Esophagus muscularis mucosa (tissue), 4 donors: Measurements from ENCODE around the gene B4GALT6. TPM values are rescaled to one million over a fixed set of nuclear protein-coding genes. Genes with fewer than 3 reads are reported as not detected.

Experiments used
- DNase-seq: peaks from one replicate; pipeline ENCODE4 v3.0.0-alpha.2; 2017; ENCODE audit errors: extremely low spot score
- H3K27ac ChIP-seq, 4 donors: fragments of 200-600 bp; sonication (generic); replicated peaks in 1 of 4; 1 replicate in 3 of 4; 2 replicates in 1 of 4; pipeline ENCODE4 v1.5.1; 2016 to 2019; ENCODE audit warnings: mild to moderate bottlenecking in 1 of 4
- H3K27me3 ChIP-seq, 4 donors: fragments of 200-600 bp; sonication (generic); one replicate each; pipeline versions ENCODE4 v1.5.1 to v1.6.0; 2016 to 2019
- H3K36me3 ChIP-seq, 4 donors: fragments of 200-600 bp; sonication (generic); one replicate each; pipeline ENCODE4 v1.5.1; 2016 to 2019
- H3K4me1 ChIP-seq, 4 donors: fragments of 200-600 bp; sonication (generic); one replicate each; pipeline ENCODE4 v1.5.1; 2016 to 2019
- H3K4me3 ChIP-seq, 4 donors: fragments of 200-600 bp; sonication (generic); 1 replicate in 2 of 4; 2 replicates in 2 of 4; pipeline ENCODE4 v1.5.1; 2016 to 2019; ENCODE audit warnings: mild to moderate bottlenecking in 4 of 4, moderate library complexity in 1 of 4
- H3K9me3 ChIP-seq, 4 donors: fragments of 200-600 bp; sonication (generic); 1 replicate in 3 of 4; 2 replicates in 1 of 4; pipeline ENCODE4 v1.5.1; 2016 to 2019
- CTCF ChIP-seq, 3 experiments: fragments of 200-600 bp in 2 of 3; fragments of 450-650 bp in 1 of 3; sonication (generic) in 2 of 3; IDR thresholded peaks; one replicate each; pipeline ENCODE4 v1.5.1; 2017 to 2019; ENCODE audit warnings: antibody characterized with exemption in 3 of 3, mild to moderate bottlenecking in 2 of 3, moderate library complexity in 1 of 3
- EP300 ChIP-seq: sonication (generic); formaldehyde crosslinking; IDR thresholded peaks from one replicate; pipeline ENCODE4 v1.6.1; 2017; ENCODE audit warnings: antibody characterized with exemption
- POLR2A ChIP-seq: fragments of 450-650 bp; IDR thresholded peaks from one replicate; pipeline ENCODE4 v1.6.1; 2017; ENCODE audit warnings: antibody characterized with exemption, moderate library complexity, mild to moderate bottlenecking, low read depth
- POLR2AphosphoS5 ChIP-seq, 2 donors: sonication (generic); formaldehyde crosslinking; IDR thresholded peaks; one replicate each; pipeline ENCODE4 v1.6.1; 2017; ENCODE audit warnings: antibody characterized with exemption in 2 of 2
- WGBS: methylation state at CpG from one replicate; pipeline ENCODE4 v1.1.5; 2018; 5-methylcytosine and 5-hydroxymethylcytosine counted together
- intact Hi-C: fragments of 100-400 bp; cut with DNase I; formaldehyde crosslinking; loops from one replicate; pipeline ENCODE4 v1.15.1; 2023
- total RNA-seq, 4 donors: library from RNA; depleted of rRNA; stranded (reverse); fragments of >200 nt; gene quantifications; one replicate each; pipeline versions ENCODE4 v1.1.0 to v1.2.1, GENCODE V29; 2016

The B4GALT6 gene
- total RNA-seq, 4 donors from 2014 or later: 4.5 to 12.0 (median 8.0) TPM

DNA sequence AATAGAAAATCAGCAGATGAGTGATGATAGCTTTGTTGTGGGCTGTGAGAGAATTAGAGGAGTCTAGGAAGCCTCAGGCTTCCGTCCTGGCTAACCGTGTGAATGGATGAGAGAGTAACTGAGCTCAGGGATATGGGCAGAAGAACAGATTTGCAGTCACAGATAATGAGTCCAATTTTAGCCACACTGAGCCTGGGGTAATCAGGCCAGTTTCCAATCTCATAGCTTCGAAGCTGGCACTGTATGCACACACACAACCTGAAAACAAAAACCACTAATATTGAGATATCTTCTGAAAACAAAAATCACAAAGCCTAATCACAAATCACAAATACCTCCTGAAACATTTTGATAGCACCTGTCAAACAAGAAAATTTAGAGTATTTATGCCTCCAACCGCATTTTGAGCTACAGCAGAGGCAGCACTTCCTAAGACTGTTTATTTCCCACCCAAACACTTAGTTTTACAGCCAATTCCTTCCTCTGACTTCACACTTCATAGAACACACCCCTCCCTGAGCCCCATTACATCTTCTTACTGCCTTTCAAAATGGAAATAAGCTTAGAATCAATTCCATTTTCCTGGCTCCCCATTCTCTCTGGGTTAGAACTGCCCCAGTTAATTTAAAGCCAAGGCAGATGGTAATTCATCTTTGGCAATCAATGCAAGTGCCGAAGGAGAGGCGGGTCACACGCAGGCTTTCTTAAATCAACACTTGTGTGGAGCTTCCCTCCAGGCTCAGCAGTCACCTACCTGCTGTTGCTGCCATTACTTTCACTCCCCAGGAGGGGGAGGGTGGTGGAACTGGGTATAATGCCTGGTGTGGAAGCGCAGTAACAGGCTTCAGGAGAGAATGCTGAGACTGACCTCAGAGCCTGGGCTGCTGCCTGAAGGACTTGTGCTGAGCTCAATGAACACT is 73.8 kb downstream of the B4GALT6 start:
- H3K4me1 ChIP-seq: peaks cover 0 to 11% (median 0%) of the 10 kb centered on the region in 4 donors
- 57% methylated on average over 7 of the region's 8 CpGs for WGBS
- no peaks in the 10 kb centered on the region for H3K36me3 ChIP-seq
- no peaks in the 10 kb centered on the region for H3K27me3 ChIP-seq
- H3K27ac ChIP-seq: no peak overlapping the region
- TF ChIP-seq POLR2AphosphoS5 (IDR thresholded peaks at IDR 0.05): no peak
- TF ChIP-seq CTCF (IDR thresholded peaks at IDR 0.05): peak in 2 of 3 experiments; percentile 13 to 19
- no peaks in the 10 kb centered on the region for H3K9me3 ChIP-seq
- intact Hi-C loops: no loop called here
- DNase-seq: peak; percentile 91
- no peak overlapping the region for H3K4me3 ChIP-seq

- Histone ChIP-seq H3K36me3 (no peaks in the 10 kb centered on the region), H3K27me3 (no peaks in the 10 kb centered on the region), H3K4me3 (no peak overlapping the region), H3K4me1 (peaks cover 0 to 11% (median 0%) of the 10 kb centered on the region in 4 donors), H3K9me3 (no peaks in the 10 kb centered on the region), H3K27ac (no peak overlapping the region)
- peak; percentile 62 for DNase-seq
- WGBS: 79% methylated on average over 2 of the region's 2 CpGs
- intact Hi-C loops: no loop called here
- TF ChIP-seq EP300 (no peak), POLR2AphosphoS5 (IDR thresholded peaks at IDR 0.05) (no peak), CTCF (IDR thresholded peaks at IDR 0.05) (no peak), POLR2A (no peak)
Observed at GRCh38 chr18:31609886-31610285, 74.5 kb downstream of the B4GALT6 start.

GRCh38 chr18:31607384-31607783 is 77.0 kb downstream of the B4GALT6 start:
- Histone ChIP-seq H3K36me3 (no peaks in the 10 kb centered on the region), H3K4me1 (peaks cover 0 to 11% (median 0%) of the 10 kb centered on the region in 4 donors), H3K9me3 (no peaks in the 10 kb centered on the region), H3K27me3 (no peaks in the 10 kb centered on the region), H3K27ac (no peak overlapping the region), H3K4me3 (no peak overlapping the region)
- intact Hi-C loops: no loop called here
- DNase-seq: peak; percentile 68
- WGBS: 53% methylated on average over 5 of the region's 5 CpGs
- TF ChIP-seq POLR2AphosphoS5 (IDR thresholded peaks at IDR 0.05) (no peak), POLR2A (no peak), EP300 (no peak), CTCF (IDR thresholded peaks at IDR 0.05) (no peak)

DNA sequence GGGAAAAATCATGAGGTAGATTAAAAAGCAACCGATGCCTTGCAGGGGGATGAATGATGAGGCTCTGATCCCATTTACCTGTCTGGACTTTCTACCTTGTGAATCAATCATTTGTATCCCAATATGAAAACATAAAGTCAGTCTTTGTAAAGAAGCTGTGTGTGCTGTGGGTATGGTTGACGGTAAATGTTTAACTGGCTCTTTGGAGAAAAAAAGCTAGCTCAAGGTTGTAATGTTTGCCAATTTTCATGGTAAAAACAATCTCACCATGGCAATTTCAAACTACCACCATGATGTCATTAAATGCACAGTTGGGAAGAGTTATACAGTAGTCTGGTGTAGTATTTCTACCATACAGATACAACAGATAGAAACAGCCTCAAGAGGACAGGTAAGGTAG is 78.1 kb downstream of the B4GALT6 start:
- Histone ChIP-seq H3K36me3 (no peaks in the 10 kb centered on the region), H3K4me1 (peaks cover 0 to 8% (median 0%) of the 10 kb centered on the region in 4 donors), H3K27me3 (no peaks in the 10 kb centered on the region), H3K4me3 (no peak overlapping the region), H3K27ac (no peak overlapping the region), H3K9me3 (no peaks in the 10 kb centered on the region)
- intact Hi-C loops: no loop called here
- WGBS: 95% methylated on average over 2 of the region's 2 CpGs
- TF ChIP-seq CTCF (IDR thresholded peaks at IDR 0.05): no peak
- no peak for TF ChIP-seq EP300
- TF ChIP-seq POLR2A: no peak
- no peak for TF ChIP-seq POLR2AphosphoS5 (IDR thresholded peaks at IDR 0.05)
- DNase-seq: no peak
